GM18861 (cell line): ENCODE measurements around the gene SLC15A4.
"Not testable (repeated sequence)": the region's sequence is repeated elsewhere in the genome, so short reads cannot be mapped to it uniquely, and the experiment has no call there.

Source experiments
- ATAC-seq: cut with Tn5 transposase; IDR thresholded peaks from one replicate; pipeline ENCODE4 v1.9.1; 2021; ENCODE audit not compliant: unreplicated experiment

Gene SLC15A4

DNA sequence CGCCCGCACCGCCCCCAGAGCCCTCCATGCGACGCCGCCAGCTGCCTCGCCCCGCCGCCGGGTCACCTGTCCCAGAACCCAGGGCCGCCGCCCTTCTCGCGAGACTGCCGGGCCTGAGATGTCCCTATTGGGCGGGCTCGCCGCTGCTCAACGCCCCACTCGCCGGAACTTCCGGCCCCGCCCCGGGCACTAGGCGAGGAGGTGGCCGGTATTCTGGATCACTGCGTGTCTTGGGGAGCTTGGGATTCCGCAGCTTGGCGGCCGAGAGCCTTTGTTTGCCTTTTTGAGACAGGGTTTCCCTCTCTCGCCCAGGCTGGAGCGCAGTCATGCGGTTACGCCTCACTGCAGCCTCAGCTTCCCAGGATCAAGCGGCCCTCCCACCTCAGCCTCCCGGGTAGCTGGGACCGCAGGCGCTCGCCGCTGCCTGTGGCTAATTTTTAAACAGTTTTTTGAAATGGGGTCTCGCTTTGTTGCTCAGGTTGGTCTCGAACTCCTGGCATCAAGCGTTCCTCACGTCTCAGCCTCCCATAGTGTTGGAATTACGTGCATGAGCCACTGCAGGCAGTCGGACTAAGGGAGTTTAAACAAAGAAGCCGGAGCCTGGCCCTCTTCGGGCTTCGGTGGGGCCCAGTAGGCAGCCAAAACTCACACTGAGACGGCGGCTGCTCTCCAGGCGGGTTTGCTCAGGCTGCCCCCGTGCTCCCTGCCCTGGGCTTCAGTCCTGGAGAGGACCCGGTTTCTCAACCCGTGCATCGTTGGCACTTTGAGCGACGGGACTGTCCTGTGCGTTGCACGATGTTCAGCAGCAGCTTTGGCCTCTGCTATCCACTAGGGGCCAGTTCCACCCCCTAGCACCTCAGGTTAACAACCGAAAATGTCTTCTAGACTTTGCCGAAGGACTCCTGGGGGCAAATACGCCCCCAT lies at the start of gene SLC15A4:
Gene SLC15A4, minus strand, starts transcription at position 43 of the 924 bp plus-strand sequence. Its CDS starts 15 bp downstream, at position 28.
- peak; percentile 76 for ATAC-seq

DNA sequence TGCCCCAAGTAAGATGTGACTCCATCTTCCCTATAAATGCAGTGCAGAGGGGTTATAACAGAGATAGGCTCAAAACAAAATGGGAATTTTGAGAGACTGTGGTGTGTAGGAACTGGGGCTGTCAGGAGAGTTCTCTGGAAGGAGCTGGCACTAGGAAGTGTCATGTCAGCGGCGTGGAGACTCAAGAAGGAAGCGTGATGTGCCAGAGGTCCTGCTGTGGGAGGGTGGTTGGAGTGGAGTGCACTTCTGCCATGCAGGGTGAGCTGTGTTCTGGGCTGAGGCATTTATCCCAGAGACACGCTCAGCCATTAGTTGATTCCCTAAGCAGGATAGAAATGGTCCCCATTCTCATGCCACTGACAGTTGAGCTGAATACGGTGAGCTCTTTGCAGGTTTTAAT lies 48.5 kb upstream of the SLC15A4 start:
- no peak for ATAC-seq

DNA sequence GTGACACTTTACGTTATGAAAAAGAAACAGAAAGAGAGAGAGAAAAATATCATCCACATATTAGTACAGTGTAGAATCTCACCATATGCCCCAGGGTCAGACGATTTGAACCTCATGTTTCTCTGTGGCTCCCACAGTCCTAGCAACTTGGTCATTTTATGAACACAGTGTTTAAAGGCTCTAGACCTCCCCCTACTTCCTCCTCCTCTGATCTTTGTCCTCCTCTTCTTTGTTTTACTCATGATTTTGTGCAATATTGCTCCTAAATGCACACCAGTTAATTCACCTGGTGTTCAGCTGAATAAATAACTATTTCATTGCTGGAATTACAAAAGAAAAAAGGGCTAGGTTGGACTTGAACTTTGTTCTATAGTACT lies 47.7 kb upstream of the SLC15A4 start:
- no peak for ATAC-seq

DNA sequence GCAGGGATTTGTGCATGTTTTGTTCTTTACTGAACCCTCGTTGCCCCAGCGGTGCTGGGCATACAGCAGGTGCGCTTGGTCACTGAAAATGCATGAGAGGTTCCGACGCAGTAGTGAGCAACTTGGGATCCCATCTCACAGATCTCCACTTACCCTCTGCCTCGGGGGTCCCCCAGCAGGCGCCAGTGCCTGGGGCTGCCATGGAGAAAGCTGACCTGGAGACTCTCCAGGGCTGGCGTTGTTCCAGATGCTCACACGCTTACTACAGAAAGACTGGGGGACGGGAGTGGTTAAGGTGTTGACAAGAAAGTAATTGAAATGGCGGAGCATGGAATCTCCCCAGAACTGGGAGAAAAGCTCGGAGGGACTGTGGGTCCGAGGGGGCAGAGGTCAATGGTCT lies 43.7 kb upstream of the SLC15A4 start:
- ATAC-seq = no peak

DNA sequence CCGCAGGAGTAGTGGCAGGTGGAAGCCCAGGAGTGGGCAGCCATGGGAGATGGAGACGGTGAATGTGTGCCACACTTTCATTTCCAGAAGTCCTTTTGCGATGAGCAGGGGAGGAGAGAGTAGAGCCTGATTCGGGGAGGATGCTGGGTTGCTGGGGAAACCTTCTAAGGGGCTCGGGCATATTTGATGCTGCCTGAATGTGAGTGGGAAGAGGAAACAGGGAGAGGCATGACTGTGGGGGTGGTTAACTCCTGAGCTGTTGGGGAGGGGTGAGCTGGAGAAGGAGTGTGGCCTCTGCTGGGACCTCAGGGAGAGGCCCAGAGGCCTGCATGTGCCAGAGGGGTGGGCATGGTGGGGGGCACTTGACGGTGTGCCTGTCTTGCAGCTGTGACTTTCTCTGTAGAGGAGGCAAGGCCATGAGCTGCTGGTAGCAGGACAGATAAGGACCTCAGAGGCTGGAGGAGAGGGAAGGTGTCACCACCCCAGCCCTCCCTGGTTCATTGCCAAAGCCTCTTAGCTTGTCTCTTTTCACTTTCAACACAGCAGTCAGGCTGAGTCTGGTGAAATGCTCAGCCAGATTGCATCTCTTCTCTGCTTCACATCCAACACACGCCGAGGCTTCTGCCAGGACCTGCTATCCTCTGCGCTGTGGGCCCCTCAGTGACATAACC lies 40.9 kb upstream of the SLC15A4 start:
- no peak for ATAC-seq

DNA sequence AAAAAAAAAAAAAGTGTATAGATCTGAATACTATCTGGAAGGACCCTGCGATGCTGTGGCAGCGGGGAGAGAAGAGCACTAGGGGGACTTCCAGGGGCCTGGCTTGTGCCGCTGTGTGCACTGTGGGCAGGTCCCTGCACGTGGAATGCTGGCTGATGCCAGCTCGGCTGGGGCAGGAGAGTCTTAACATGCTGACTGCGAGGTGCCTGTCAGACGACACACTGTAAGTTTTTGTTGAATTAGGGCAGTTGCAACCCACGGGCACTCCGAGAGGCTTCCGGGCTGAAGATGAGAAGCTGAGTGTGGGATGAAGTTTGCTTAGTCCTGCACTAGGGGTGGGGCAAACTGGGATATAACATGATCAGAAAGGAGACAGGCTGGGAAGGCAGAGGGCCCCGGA lies 40.2 kb upstream of the SLC15A4 start:
- ATAC-seq = no peak

DNA sequence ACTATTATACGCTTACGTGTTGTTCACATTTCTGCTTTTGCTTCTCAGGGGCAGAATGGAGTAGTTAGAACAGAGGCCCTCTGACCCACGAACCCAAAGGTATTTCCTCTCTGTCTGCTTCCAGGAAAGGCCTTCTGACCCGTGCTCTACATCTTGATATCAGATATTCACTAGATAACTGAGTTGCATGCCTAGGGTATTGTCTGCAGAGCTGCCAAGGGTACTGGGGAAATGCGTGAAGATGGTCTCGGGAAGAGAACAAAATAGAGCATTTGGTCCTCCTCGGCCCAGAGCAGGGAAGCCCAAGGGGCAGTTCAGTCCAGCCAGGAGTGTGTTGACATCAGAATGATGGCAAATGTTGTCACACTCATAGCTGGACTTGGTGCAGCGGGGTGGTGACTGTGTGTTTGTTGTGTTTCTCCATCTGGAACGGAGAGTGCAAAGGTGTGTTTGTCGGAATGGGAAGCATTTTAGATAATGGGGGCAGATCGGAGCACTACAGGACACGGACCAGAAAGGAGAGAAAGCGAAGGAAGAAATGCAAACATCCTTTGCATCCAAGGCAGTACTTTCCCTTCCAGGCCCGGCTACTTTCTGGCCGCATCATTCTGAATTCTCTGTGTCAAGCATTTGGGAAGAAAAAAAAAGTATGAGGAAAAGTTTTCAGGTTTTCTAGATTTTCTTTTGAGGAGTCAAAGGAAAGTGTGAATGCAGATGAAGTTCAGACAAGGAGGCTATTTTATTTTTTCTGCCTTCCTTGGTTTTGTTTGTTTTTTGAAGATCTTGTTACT lies 37.7 kb upstream of the SLC15A4 start:
- no peak for ATAC-seq

DNA sequence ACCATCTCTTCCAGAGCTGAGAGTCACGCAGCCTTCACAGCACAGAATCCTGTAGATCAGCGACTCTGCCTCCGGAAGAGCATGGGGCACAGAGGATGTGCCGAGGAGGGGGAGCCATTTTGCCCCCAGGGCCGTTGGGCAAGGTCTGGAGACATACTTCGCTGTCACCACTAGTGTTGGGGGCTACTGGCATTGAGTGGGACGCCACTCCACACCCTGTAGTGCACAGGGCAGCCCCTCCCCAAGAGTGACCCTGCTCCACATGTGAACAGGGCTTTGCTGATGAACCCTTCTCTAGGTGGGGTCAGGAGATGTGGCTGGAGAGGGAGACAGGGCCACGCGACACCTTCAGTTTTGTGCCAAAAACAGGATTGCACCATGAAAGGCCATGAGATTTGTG lies 35.6 kb upstream of the SLC15A4 start:
- ATAC-seq = no peak

DNA sequence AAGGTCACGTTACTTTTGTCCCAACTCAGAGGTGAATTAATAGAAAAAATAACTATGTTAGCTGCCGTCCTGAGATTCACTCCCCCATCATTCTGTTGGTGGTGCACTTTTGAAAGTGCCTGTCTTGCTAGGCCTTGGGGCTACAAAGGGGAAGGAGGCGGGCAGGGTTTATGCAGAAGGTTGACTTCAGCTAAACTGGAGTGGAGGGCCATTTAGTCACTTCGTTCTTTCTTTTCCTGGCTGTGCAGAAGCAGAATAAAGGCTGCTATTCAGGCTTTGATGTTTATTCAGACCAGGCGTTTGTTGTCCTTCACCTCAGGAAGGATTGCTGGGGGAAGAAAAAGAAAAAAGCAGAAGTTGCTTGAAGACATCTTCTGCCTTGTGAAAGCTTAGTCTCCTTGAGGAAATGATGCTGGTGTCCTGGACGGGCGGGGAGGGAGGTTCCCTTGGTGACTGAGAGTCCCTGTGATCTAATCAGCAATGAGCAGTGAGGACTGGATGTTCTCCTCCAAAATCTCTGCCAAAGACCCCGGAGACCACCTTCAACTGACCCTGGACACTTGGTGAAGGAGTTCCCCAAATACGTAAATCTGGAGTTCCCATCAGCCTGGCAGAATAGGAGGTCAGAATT lies 33.5 kb upstream of the SLC15A4 start:
- no peak for ATAC-seq

DNA sequence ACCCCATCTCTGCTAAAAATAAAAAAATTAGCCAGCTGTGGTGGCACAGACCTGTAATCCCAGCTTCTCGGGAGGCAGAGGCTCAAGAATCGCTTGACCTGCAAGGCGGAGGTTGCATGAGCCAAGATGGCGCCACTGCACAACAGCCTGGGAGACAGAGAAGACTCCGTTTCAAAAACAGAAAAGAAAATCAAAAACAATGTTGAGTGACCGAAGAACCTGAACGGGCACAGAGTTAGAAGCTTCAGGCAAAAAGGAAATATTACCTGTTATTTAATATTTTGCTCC lies 33.0 kb upstream of the SLC15A4 start:
- ATAC-seq = no peak

DNA sequence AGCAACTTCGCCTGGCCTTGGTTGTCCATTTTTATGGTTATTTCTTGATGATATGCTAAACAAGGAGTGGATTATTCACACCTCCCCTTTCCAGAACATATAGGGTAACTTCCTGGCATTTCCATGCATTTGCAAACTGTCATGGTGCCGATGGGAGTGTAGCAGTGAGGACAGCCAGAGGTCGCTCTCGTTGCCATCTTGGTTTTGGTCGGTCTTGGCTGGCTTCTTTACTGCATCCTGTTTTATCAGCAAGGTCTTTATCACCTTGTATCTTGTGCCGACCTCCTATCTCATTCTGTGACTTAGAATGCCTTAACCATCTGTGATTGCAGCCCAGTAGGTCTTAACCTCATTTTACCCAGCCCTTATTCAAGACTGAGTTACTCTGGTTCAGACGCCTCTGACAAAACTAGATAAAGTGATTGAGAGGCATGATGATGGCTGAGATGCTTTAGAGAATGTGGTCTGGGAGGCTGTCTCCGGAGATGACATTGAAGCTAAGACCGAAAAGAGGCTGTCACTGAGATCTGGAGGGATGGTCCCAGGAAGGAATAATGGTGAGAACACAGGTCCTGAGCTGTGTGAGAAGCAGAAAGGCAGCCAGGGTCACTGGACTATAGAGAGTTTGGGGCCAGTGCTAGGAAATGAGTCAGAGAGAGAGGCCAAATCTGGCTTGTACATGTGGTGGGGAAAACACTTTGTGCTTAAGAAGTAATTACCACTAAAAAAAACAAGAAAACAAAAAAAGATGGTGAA lies 32.5 kb upstream of the SLC15A4 start:
- no peak for ATAC-seq

DNA sequence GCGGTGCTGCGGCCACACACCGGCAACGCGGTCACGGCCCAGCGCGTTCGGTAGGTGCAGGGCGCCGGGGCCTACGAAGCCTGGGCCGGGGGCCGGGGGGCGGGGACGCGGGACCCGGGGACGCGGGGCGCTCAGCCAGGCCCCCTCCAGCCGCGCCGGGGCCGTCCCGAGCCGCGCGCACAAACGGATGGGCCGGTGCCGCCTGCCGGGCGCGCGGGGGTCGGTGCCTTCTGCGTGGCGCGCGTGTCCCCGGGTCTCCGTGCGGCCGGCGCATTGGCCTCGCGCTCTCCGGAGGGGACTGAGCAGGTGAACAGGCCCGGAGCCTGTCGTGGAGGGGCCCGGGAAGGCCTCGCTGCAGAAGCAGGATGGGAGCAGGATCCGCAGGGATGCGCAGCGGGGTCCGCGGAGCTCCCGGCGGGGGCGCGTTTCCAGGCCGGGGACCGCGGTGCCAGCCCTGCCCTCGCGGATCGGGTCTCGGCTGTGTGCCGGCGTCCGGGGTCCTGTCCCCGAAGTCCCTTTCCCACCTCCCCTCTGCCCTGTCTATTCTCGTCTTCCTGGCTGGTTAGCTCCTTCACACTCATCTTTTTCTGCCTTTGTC lies 29.9 kb upstream of the SLC15A4 start:
- ATAC-seq = no peak

DNA sequence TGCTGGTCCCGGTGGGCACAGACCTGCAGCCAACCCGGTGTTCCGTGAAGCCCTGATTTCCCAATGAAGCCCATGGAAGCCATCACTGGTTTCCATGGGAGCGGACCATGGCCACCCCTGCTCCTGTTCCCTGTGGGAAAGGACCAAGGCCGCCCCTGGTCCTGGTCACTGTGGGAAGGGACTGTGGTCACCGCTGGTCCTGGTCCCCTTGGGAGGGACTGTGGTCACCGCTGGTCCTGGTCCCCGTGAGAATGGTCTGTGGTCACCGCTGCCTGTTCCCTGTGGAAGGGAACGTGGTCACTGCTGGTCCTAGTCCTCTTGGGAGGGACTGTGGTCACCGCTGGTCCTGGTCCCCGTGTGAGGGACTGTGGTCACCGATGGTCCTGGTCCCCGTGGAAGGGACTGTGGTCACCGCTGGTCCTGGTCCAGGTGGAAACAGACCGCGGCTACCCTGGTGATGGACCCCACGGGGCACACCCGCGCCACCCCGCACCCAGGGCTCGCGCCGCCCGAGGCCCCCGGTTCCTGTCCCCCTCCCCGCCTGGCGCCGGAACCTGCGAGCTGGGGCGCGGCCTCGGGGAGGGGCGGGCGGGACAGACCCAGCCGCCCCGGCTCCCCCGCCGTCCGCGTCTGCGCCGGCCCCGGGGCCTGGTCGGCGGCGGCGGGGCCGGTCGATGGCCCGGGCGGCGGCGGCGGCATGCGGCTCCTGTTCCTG lies 29.3 kb upstream of the SLC15A4 start, which contains the start of gene GLT1D1:
Gene GLT1D1, plus strand, starts transcription at position 594 of the 715 bp plus-strand sequence. Its CDS starts 104 bp downstream, at position 698.
- ATAC-seq = no peak

DNA sequence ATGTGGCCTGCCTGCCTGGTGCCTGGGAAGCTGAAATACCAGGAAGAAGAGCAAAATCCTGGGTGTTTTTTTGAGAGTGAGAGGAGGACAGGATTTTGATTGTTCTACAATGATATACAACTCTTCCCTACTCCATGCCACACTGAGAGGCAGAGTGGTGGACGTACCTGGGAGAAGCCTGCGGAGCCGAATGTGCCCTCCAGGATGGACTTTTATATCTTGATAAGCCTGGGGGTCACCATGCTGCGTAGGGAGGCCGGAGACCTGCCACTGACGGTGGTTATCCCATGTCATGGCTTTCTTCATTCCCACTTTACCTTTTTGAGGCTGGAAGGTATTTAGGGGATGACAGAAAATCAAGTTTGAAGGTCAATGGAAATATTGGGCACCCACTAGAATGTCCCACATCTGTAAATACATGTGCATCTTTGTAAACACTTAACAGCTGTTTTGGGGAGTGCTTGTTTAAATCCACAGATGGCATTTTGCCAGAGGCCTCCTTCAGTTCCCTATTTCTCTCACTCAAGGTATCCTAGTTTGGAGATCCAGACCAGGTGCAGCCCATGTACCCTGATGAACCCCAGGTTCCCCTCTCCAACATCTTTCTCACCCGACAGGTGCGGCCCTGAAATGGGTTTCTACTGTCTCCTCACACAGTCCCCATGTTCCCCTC lies 28.4 kb upstream of the SLC15A4 start:
- no peak for ATAC-seq

DNA sequence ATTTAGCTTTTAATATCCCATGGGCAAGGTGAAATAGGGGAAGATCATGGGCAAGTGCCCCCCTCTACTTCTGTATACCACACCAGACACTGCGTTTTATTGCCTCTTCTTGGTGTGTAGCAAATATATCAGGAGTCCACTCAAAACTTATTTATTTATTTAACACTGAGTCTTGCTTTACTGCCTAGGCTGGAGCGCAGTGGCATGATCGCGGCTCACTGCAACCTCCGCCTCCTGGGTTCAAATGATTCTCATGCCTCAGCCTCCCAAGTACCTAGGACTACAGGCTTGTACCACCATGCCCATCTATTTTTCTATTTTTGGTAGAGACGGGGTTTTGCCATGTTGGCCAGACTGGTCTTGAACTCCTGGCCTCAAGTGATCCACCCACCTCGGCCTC lies 27.7 kb upstream of the SLC15A4 start:
- not testable (repeated sequence) for ATAC-seq

DNA sequence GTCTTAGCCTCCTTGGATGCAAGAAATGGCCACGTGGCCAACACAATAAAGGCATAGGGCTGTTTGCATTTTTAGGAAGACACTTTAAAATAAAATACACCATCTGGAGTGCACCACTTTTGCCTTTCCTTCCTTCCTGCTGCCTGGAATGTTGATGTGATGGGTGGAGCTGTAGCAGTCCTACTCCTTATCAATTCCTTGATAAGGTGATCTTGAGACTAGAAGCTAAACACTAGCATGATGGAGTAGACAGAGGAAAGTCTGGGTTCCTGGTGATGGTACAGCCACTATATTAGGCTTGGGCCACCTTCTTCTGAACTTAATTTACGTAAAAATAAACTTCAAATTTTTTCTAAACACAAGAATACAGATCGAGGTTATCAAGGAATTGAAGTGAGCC lies 26.6 kb upstream of the SLC15A4 start:
- ATAC-seq = no peak

DNA sequence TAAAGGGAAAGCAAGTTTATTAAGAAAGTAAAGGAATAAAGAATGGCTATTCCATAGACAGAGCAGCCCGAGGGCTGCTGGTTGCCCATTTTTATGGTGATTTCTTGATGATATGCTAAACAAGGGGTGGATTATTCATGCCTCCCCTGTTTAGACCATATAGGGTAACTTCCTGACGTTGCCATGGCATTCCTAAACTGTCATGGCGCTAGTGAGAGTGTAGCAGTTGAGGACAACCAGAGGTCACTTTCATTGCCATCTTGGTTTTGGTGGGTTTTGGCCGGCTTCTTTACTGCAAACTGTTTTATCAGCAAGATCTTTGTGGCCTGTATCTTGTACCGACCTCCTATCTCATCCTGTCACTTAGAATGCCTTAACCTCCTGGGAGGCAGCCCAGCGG lies 26.0 kb upstream of the SLC15A4 start:
- not testable (repeated sequence) for ATAC-seq

DNA sequence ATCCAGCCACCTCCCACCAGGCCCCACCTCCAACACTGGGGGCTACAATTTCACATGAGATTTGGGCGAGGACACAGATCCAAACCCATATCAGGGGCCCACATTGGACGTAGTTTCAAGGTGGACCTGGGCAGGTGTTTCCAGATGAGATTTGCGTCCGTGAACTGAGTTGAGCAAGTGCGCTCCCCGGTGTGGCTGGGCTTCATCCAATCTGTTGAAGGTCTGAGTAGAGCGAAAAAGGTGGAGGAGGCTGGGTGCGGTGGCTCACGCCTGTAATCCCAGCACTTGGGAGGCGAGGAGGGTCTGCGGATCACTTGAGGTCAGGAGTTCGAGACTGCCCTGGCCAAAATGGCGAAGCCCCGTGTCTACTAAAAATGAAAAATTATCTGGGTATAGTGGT lies 24.6 kb upstream of the SLC15A4 start:
- no peak for ATAC-seq

DNA sequence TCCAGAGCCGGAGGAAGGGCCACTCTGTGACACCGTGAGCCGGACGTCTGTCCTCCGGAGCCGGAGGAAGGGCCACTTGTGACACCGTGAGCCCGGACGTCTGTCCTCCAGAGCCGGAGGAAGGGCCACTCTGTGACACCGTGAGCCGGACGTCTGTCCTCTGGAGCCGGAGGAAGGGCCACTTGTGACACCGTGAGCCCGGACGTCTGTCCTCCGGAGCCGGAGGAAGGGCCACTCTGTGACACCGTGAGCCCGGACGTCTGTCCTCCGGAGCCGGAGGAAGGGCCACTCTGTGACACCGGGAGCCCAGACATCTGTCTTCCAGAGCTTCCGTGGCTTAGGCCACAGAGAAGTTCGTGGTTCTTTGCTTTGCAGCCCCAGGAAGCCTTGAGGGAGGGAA lies 22.9 kb upstream of the SLC15A4 start:
- not testable (repeated sequence) for ATAC-seq
